GM18868 (cell line): ENCODE measurements around the gene LUC7L3.
"Not testable (repeated sequence)": the region's sequence is repeated elsewhere in the genome, so short reads cannot be mapped to it uniquely, and the experiment has no call there.

Experiments
- ATAC-seq: cut with Tn5 transposase; IDR thresholded peaks from one replicate; pipeline ENCODE4 v1.9.1; 2021; ENCODE audit warnings: mild to moderate bottlenecking, moderate library complexity; ENCODE audit not compliant: unreplicated experiment

LUC7L3 gene, protein sequence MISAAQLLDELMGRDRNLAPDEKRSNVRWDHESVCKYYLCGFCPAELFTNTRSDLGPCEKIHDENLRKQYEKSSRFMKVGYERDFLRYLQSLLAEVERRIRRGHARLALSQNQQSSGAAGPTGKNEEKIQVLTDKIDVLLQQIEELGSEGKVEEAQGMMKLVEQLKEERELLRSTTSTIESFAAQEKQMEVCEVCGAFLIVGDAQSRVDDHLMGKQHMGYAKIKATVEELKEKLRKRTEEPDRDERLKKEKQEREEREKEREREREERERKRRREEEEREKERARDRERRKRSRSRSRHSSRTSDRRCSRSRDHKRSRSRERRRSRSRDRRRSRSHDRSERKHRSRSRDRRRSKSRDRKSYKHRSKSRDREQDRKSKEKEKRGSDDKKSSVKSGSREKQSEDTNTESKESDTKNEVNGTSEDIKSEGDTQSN

GRCh38 chr17:50719144-50719923, at the start of gene LUC7L3:
Gene LUC7L3, plus strand, starts transcription at chr17:50719603. Its CDS starts 130 bp downstream, at chr17:50719733.
- ATAC-seq: peak; percentile 92

DNA sequence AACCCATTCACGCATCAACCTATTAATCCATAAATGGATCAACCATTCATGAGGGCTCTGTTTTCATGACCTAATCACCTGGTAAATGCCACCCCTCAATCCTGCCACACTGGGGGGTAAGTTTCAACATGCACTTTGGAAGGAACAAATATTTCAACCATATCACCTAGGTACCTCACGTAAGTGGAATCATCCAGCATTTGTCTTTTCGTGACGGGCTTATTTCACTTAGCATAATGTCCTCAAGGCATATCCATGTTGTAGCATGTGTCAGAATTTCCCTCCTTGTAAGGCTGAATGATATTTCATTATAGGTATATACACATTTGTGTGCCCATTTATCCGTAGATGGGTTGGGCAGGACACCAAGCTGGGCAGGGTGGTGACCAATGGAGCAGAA, 47.3 kb upstream of the LUC7L3 start:
- no peak for ATAC-seq

GRCh38 chr17:50672831-50673551, 46.4 kb upstream of the LUC7L3 start:
- ATAC-seq: no peak

GRCh38 chr17:50675190-50675589, 44.2 kb upstream of the LUC7L3 start:
- no peak for ATAC-seq

DNA sequence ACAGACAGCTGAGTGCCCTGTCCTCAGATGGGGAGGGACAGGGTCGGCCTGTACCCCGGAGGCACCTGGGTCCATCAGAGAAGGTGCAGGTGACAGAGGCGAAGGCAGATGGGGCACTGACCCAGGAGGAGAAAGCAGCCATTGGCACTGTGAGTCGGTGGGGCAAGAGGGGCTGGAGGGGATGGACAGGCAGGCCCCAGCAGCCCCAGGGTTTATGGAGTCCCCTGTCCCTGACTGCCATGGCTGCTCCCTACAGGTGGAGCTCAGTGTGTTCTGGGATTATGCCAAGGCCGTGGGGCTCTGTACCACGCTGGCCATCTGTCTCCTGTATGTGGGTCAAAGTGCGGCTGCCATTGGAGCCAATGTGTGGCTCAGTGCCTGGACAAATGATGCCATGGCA, 43.8 kb upstream of the LUC7L3 start:
- no peak for ATAC-seq

DNA sequence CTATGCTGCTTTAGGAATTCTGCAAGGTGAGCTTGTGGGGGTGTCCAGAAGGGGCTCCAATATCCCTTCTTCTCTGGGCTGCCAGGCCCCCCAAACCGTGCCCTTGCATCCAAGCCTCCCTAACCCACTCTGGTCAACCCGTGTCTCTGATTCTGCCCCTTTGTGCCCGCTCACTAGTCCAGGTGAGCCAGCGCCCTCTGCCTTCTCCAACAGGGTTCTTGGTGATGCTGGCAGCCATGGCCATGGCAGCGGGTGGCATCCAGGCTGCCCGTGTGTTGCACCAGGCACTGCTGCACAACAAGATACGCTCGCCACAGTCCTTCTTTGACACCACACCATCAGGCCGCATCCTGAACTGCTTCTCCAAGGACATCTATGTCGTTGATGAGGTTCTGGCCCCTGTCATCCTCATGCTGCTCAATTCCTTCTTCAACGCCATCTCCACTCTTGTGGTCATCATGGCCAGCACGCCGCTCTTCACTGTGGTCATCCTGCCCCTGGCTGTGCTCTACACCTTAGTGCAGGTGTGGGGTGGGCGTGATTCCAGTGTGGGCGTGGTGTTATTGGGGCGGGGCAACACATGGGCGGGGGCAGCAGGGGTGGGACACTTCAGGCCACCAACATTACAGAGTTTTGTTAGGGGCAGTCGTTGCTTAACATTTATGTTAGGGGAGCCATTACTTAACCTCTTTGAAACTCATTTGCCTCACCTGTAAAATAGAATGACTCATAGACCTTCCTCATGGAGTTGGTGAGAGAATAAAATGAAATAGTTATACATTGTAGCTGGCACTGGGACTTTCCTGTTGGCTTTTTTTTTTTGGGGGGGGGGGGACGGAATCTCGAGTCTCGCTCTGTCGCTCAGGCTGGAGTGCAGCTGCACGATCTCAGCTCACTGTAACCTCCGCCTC, 43.1 kb upstream of the LUC7L3 start:
- no peak for ATAC-seq

GRCh38 chr17:50677851-50678375, 41.5 kb upstream of the LUC7L3 start:
- no peak for ATAC-seq

- ATAC-seq: no peak
Observed at GRCh38 chr17:50679008-50679544, 40.3 kb upstream of the LUC7L3 start.

DNA sequence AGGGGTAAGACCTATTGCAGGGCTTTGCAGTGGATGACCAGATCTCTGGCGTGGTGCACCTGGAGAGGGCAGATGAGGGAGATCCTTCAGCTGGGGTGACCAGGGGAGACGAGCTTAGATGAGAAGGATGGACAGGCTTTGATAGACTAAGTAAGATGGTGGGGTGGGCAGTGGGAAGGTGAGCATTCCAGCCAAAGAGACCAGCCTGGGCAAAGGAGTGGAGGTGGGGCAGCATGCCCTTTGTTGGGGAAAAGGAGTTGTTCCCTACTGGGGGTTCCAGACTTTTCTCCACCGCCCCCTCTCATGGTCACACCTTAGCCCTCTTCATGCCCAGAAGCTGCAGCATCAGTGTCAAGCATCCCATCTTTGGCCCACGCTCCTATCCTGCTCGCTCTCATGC, 39.3 kb upstream of the LUC7L3 start:
- no peak for ATAC-seq

- not testable (repeated sequence) for ATAC-seq
Observed at GRCh38 chr17:50680543-50681262, 38.7 kb upstream of the LUC7L3 start.

GRCh38 chr17:50681263-50682200, 37.9 kb upstream of the LUC7L3 start:
- ATAC-seq: no peak

DNA sequence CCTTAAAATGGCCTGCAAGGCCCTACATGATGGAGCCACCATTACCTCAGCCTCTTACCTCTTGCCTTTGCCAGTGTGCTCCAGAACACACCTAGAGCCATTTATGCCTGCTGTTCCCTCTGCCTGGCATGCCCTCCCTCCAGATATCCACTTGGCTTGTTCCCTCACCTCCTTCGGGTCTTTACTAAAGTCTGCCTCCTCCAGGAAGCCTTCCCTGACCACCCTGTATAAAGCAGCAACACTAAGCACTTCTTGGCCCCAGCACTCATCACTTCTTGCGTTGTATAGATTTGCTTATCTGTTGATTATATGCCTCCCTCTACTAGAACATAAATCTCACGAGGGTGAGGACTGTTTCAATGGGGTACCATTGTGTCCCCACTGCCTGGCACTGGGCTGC, 37.0 kb upstream of the LUC7L3 start:
- no peak for ATAC-seq

GRCh38 chr17:50682938-50683337, 36.5 kb upstream of the LUC7L3 start:
- no peak for ATAC-seq

- ATAC-seq: no peak
Observed at GRCh38 chr17:50683434-50684287, 35.7 kb upstream of the LUC7L3 start.

DNA sequence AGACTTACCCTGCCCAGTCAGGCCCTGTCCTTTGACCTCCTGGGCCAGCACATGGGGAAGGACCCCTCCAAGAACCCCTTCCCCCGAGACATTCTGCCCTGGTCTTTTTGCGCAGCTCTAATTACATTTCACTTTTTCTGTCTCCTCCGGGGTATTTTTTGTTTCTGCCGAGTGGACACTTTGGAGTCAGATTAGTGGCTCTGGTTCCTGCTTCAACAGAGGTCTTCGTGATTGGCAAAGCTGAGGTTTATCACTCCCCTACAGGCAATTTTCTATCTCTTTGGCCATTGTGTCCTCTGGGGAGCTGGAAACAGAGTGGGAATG, 35.2 kb upstream of the LUC7L3 start:
- ATAC-seq: no peak

- ATAC-seq: no peak
Observed at GRCh38 chr17:50684612-50685333, 34.6 kb upstream of the LUC7L3 start.

DNA sequence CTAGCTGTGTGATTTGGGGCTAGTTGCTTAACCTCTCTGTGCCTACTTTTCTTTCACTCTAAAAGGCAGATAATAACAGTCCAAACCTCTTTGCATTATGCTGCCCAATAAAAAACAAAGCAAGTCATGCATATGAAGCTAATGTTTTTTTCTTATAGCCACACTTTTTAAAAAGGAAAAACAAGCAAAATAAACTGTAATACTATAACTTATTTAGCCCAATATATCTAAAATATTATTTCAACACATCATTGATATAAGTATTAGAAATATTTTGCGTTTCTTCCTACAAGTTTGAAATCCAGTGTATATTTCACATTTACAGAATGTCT, 34.1 kb upstream of the LUC7L3 start:
- ATAC-seq: no peak
